C4-2B (cell line): ENCODE measurements around the gene FRMD3.

ENCODE experiments used
- CTCF ChIP-seq: fragments of 450-650 bp; conservative IDR thresholded peaks from 2 replicates; pipeline ENCODE4 v1.5.1; 2017; ENCODE audit warnings: mild to moderate bottlenecking
- ZFX ChIP-seq: fragments of 450-650 bp; IDR thresholded peaks from 2 replicates; pipeline ENCODE4 v1.6.1; 2017

GRCh38 chr9:83406921-83407320 lies 131.3 kb downstream of the FRMD3 start:
- TF ChIP-seq CTCF: no peak
- TF ChIP-seq ZFX: no peak
